HepG2 (cell line): ENCODE data around the gene TBC1D16. TPM values are rescaled to one million over a fixed set of nuclear protein-coding genes. Genes with fewer than 3 reads are reported as not detected.
A peak's percentile ranks its signal among the peaks of the same experiment; 100 is the strongest.

ENCODE experiments used
- ARHGAP35 ChIP-seq: sonication (generic); formaldehyde crosslinking; IDR thresholded peaks from 2 replicates; pipeline ENCODE4 v1.9.0; 2022; ENCODE audit warnings: mild to moderate bottlenecking, inconsistent platforms, moderate library complexity, missing genetic modification reagents, borderline replicate concordance
- CEBPZ ChIP-seq: IDR thresholded peaks from 2 replicates; pipeline ENCODE4 v1.6.1; 2012; ENCODE audit warnings: low read length, improper control_type of control experiment
- KMT2A ChIP-seq: sonication (generic); formaldehyde crosslinking; IDR thresholded peaks from 2 replicates; pipeline ENCODE4 v1.4.0; 2020; ENCODE audit warnings: missing genetic modification reagents
- MLLT10 ChIP-seq: sonication (generic); formaldehyde crosslinking; IDR thresholded peaks from 2 replicates; pipeline ENCODE4 v1.4.0; 2020; ENCODE audit warnings: missing genetic modification reagents
- MTF1 ChIP-seq: sonication (generic); formaldehyde crosslinking; IDR thresholded peaks from 2 replicates; pipeline ENCODE4 v1.5.0; 2020; ENCODE audit warnings: missing genetic modification reagents
- NPAS2 ChIP-seq: sonication (generic); formaldehyde crosslinking; IDR thresholded peaks from 2 replicates; pipeline ENCODE4 v1.8.0; 2022; ENCODE audit warnings: mild to moderate bottlenecking, missing genetic modification reagents, borderline replicate concordance
- NR2F1 ChIP-seq, 2 experiments: fragments of 450-650 bp in 1 of 2; formaldehyde crosslinking in 1 of 2; IDR thresholded peaks; 2 replicates each; pipeline versions ENCODE4 v1.5.0 to v1.6.1; 2016 to 2020; ENCODE audit warnings: mild to moderate bottlenecking in 1 of 2, missing compliant biosample characterization in 1 of 2, missing genetic modification reagents in 1 of 2, moderate library complexity in 1 of 2
- SALL2 ChIP-seq: sonication (generic); formaldehyde crosslinking; IDR thresholded peaks from 2 replicates; pipeline ENCODE4 v1.8.1; 2023; ENCODE audit warnings: mild to moderate bottlenecking, missing genetic modification reagents, inconsistent platforms
- SETDB1 ChIP-seq: sonication (generic); formaldehyde crosslinking; IDR thresholded peaks from 2 replicates; pipeline ENCODE4 v1.5.1; 2020; ENCODE audit warnings: missing genetic modification reagents, mild to moderate bottlenecking, borderline replicate concordance
- SOX13 ChIP-seq, 3 experiments: fragments of 450-650 bp in 1 of 3; sonication (generic) in 1 of 3; formaldehyde crosslinking in 1 of 3; IDR thresholded peaks in 2 of 3; conservative IDR thresholded peaks in 1 of 3; 2 replicates each; pipeline versions ENCODE4 v1.5.0 to v1.6.1; 2016 to 2020; ENCODE audit warnings: antibody characterized with exemption in 1 of 3, mild to moderate bottlenecking in 1 of 3, missing compliant biosample characterization in 1 of 3, missing genetic modification reagents in 1 of 3, moderate library complexity in 1 of 3
- SRSF1 ChIP-seq: fragments of 200-400 bp; formaldehyde crosslinking; optimal IDR thresholded peaks from 2 replicates; pipeline ENCODE3; 2017; ENCODE audit warnings: mild to moderate bottlenecking, low read depth, low read length, moderate library complexity
- THAP11 ChIP-seq: IDR thresholded peaks from 2 replicates; pipeline ENCODE4 v1.6.1; 2016; ENCODE audit warnings: missing biosample characterization, missing genetic modification reagents
- TOPORS ChIP-seq: sonication (generic); formaldehyde crosslinking; IDR thresholded peaks from 2 replicates; pipeline ENCODE4 v1.8.0; 2023; ENCODE audit warnings: mild to moderate bottlenecking, missing genetic modification reagents
- ZNF276 ChIP-seq: sonication (generic); formaldehyde crosslinking; IDR thresholded peaks from 2 replicates; pipeline ENCODE4 v1.4.0; 2020; ENCODE audit warnings: mild to moderate bottlenecking, low read depth, missing genetic modification reagents
- ZNF350 ChIP-seq: sonication (generic); formaldehyde crosslinking; IDR thresholded peaks from 2 replicates; pipeline ENCODE4 v1.4.0; 2020; ENCODE audit warnings: mild to moderate bottlenecking, low read depth, missing genetic modification reagents, borderline replicate concordance
- polyA plus RNA-seq, 8 experiments: library from polyadenylated mRNA; depleted of rRNA in 3 of 8; stranded (reverse) in 7 of 8; unstranded in 1 of 8; fragments of >200 nt; fragmentation: Illumina TruSeq in 4 of 8; extraction: Trizol in 4 of 8; gene quantifications; 2 replicates each; pipeline versions ENCODE4 v1.2.1 to v1.2.3, GENCODE V29; 2011 to 2016; ENCODE audit warnings: low read depth in 4 of 8, missing spikeins in 1 of 8, mixed read lengths in 1 of 8; ENCODE audit not compliant: insufficient read depth in 1 of 8
- total RNA-seq, 5 experiments: library from RNA; depleted of rRNA; stranded (reverse); fragments of >200 nt; fragmentation: Illumina TruSeq; extraction: Trizol; gene quantifications; 2 replicates each; pipeline ENCODE4 v1.2.3, GENCODE V29; 2016; ENCODE audit warnings: low read depth in 1 of 5
- TF ChIP-seq, protein P1 (sequence below): sonication (generic); formaldehyde crosslinking; IDR thresholded peaks from 2 replicates; pipeline ENCODE4 v1.8.1; 2022; ENCODE audit warnings: low read depth, mild to moderate bottlenecking, missing genetic modification reagents
- TF ChIP-seq, protein P2 (sequence below): sonication (generic); formaldehyde crosslinking; IDR thresholded peaks from 2 replicates; pipeline ENCODE4 v1.5.0; 2020; ENCODE audit warnings: mild to moderate bottlenecking, missing genetic modification reagents

The TBC1D16 gene
- total and polyA plus RNA-seq, 2 of the 13 experiments (the other 11 are each of a cell fraction or from before 2014, with no cell fraction given), result 14.9 to 24.9 TPM

DNA sequence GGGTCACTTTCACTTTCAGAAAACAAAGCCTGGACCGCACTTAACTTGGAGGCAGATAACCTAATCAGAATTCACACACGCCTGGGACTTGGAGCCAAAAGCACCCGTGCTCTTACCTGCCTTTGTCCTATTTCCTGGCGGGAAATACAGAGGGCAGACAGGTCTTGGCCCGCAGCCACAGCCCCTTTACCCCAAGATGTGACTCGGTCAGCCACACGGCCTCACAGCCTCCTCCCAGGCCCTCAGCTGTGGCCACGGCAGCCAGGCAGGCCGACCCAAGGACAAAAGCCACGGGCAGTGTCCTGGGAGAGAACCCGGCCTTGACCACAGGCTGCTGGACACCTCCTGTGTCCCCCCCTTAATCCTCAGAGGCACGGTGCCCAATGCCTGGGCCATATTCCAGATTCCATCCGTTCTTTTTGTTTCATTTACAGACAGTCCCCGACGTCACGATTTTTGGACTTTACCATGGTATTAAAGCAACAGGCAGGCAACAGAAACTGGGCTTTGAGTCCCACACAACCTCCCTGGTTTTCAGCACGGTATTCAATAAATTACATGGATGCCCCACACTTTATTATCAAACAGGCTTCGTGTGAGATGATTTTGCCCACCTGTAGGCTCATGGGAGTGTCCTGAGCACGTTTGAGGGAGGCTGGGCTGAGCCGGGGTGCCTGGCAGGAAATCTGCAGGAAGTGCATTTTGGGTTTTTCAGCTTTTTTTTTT, 35.6 kb upstream of the TBC1D16 start (continued):
- TF ChIP-seq CEBPZ (no peak), NPAS2 (CRISPR knock-in tag) (no peak), KMT2A (no peak), SRSF1 (no peak), TOPORS (CRISPR knock-in tag) (no peak), SETDB1 (CRISPR knock-in tag) (no peak), ZNF276 (CRISPR knock-in tag) (0 out of 2 replicates have a peak, but pooled peaks have one; percentile 38), ZNF350 (CRISPR knock-in tag) (no peak; the same call in 1 of the 2 replicates), SALL2 (CRISPR knock-in tag) (peak; percentile 48), SOX13 (IDR thresholded peaks at IDR 0.05) (no peak), SOX13 (CRISPR knock-in tag; conservative IDR thresholded peaks at IDR 0.05 in 1 of 2, IDR thresholded peaks at IDR 0.05 in 1 of 2) (no peak; a peak in 1 of 4 replicates), MLLT10 (CRISPR knock-in tag) (no peak), NR2F1 (CRISPR knock-in tag; IDR thresholded peaks at IDR 0.05) (no peak), ARHGAP35 (CRISPR knock-in tag) (no peak), MTF1 (CRISPR knock-in tag) (no peak), THAP11 (CRISPR knock-in tag) (no peak)
- TF ChIP-seq, protein P1, sequence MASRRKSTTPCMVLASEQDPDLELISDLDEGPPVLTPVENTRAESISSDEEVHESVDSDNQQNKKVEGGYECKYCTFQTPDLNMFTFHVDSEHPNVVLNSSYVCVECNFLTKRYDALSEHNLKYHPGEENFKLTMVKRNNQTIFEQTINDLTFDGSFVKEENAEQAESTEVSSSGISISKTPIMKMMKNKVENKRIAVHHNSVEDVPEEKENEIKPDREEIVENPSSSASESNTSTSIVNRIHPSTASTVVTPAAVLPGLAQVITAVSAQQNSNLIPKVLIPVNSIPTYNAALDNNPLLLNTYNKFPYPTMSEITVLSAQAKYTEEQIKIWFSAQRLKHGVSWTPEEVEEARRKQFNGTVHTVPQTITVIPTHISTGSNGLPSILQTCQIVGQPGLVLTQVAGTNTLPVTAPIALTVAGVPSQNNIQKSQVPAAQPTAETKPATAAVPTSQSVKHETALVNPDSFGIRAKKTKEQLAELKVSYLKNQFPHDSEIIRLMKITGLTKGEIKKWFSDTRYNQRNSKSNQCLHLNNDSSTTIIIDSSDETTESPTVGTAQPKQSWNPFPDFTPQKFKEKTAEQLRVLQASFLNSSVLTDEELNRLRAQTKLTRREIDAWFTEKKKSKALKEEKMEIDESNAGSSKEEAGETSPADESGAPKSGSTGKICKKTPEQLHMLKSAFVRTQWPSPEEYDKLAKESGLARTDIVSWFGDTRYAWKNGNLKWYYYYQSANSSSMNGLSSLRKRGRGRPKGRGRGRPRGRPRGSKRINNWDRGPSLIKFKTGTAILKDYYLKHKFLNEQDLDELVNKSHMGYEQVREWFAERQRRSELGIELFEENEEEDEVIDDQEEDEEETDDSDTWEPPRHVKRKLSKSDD, result no peak
- TF ChIP-seq, protein P2, sequence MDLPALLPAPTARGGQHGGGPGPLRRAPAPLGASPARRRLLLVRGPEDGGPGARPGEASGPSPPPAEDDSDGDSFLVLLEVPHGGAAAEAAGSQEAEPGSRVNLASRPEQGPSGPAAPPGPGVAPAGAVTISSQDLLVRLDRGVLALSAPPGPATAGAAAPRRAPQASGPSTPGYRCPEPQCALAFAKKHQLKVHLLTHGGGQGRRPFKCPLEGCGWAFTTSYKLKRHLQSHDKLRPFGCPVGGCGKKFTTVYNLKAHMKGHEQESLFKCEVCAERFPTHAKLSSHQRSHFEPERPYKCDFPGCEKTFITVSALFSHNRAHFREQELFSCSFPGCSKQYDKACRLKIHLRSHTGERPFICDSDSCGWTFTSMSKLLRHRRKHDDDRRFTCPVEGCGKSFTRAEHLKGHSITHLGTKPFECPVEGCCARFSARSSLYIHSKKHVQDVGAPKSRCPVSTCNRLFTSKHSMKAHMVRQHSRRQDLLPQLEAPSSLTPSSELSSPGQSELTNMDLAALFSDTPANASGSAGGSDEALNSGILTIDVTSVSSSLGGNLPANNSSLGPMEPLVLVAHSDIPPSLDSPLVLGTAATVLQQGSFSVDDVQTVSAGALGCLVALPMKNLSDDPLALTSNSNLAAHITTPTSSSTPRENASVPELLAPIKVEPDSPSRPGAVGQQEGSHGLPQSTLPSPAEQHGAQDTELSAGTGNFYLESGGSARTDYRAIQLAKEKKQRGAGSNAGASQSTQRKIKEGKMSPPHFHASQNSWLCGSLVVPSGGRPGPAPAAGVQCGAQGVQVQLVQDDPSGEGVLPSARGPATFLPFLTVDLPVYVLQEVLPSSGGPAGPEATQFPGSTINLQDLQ (CRISPR knock-in tag), result no peak
